HL-60 (cell line): ENCODE results near the gene RTL10.

ENCODE experiments used
- GABPA ChIP-seq: IDR thresholded peaks from 2 replicates; pipeline ENCODE4 v1.6.1; 2012; ENCODE audit warnings: low read depth
- POLR2AphosphoS5 ChIP-seq: IDR thresholded peaks from 2 replicates; pipeline ENCODE4 v1.6.1; 2012; ENCODE audit warnings: low read depth
- TF ChIP-seq, protein P1 (sequence below): IDR thresholded peaks from one replicate; pipeline ENCODE4 v1.5.1; 2011; ENCODE audit warnings: low read length, control low read depth, inconsistent platforms; ENCODE audit not compliant: insufficient read depth
- TF ChIP-seq, protein P2 (sequence below): IDR thresholded peaks from 2 replicates; pipeline ENCODE4 v1.6.1; 2012; ENCODE audit warnings: low read depth; ENCODE audit not compliant: insufficient replicate concordance

- TF ChIP-seq, protein P1, sequence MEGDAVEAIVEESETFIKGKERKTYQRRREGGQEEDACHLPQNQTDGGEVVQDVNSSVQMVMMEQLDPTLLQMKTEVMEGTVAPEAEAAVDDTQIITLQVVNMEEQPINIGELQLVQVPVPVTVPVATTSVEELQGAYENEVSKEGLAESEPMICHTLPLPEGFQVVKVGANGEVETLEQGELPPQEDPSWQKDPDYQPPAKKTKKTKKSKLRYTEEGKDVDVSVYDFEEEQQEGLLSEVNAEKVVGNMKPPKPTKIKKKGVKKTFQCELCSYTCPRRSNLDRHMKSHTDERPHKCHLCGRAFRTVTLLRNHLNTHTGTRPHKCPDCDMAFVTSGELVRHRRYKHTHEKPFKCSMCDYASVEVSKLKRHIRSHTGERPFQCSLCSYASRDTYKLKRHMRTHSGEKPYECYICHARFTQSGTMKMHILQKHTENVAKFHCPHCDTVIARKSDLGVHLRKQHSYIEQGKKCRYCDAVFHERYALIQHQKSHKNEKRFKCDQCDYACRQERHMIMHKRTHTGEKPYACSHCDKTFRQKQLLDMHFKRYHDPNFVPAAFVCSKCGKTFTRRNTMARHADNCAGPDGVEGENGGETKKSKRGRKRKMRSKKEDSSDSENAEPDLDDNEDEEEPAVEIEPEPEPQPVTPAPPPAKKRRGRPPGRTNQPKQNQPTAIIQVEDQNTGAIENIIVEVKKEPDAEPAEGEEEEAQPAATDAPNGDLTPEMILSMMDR, result no peak
- TF ChIP-seq, protein P2, sequence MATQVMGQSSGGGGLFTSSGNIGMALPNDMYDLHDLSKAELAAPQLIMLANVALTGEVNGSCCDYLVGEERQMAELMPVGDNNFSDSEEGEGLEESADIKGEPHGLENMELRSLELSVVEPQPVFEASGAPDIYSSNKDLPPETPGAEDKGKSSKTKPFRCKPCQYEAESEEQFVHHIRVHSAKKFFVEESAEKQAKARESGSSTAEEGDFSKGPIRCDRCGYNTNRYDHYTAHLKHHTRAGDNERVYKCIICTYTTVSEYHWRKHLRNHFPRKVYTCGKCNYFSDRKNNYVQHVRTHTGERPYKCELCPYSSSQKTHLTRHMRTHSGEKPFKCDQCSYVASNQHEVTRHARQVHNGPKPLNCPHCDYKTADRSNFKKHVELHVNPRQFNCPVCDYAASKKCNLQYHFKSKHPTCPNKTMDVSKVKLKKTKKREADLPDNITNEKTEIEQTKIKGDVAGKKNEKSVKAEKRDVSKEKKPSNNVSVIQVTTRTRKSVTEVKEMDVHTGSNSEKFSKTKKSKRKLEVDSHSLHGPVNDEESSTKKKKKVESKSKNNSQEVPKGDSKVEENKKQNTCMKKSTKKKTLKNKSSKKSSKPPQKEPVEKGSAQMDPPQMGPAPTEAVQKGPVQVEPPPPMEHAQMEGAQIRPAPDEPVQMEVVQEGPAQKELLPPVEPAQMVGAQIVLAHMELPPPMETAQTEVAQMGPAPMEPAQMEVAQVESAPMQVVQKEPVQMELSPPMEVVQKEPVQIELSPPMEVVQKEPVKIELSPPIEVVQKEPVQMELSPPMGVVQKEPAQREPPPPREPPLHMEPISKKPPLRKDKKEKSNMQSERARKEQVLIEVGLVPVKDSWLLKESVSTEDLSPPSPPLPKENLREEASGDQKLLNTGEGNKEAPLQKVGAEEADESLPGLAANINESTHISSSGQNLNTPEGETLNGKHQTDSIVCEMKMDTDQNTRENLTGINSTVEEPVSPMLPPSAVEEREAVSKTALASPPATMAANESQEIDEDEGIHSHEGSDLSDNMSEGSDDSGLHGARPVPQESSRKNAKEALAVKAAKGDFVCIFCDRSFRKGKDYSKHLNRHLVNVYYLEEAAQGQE, result no peak
- no peak for TF ChIP-seq POLR2AphosphoS5
- TF ChIP-seq GABPA, result no peak
These were observed 20.4 kb upstream of the RTL10 start for GRCh38 chr22:19875061-19875530.
